K562 (cell line): ENCODE results near the gene FETUB.

Experiments used
- MAZ ChIP-seq, 2 experiments: fragments of 450-650 bp in 1 of 2; sonication (generic) in 1 of 2; formaldehyde crosslinking; IDR thresholded peaks in 1 of 2; conservative IDR thresholded peaks in 1 of 2; 2 replicates each; pipeline versions ENCODE4 v1.4.0 to v1.5.0; 2020; ENCODE audit warnings: mild to moderate bottlenecking in 1 of 2, missing genetic modification reagents in 1 of 2
- POLR2AphosphoS5 ChIP-seq: IDR thresholded peaks from 2 replicates; pipeline ENCODE4 v1.6.1; 2011; ENCODE audit warnings: mild to moderate bottlenecking, low read depth, low read length, moderate library complexity; ENCODE audit not compliant: control insufficient read depth, insufficient read depth
- SMAD1 ChIP-seq: fragments of 150-350 bp; IDR thresholded peaks from 2 replicates; pipeline ENCODE4 v1.6.1; 2014; ENCODE audit warnings: low read length, low read depth; ENCODE audit not compliant: partially characterized antibody
- TF ChIP-seq, protein P1 (sequence below): fragments of 450-650 bp; formaldehyde crosslinking; IDR thresholded peaks from 2 replicates; pipeline ENCODE4 v1.4.0; 2020; ENCODE audit warnings: mild to moderate bottlenecking, mixed read lengths
- TF ChIP-seq, protein P2 (sequence below), 2 experiments: fragments of 450-650 bp; formaldehyde crosslinking in 1 of 2; IDR thresholded peaks; 2 replicates each; pipeline versions ENCODE4 v1.4.0 to v1.6.1; 2014 to 2020; ENCODE audit warnings: mild to moderate bottlenecking in 2 of 2, borderline replicate concordance in 1 of 2, low read depth in 1 of 2
- TF ChIP-seq, protein P3 (sequence below): fragments of 200-400 bp; formaldehyde crosslinking; IDR thresholded peaks from 2 replicates; pipeline ENCODE4 v1.6.1; 2017; ENCODE audit warnings: mild to moderate bottlenecking, low read depth, low read length, moderate library complexity

DNA sequence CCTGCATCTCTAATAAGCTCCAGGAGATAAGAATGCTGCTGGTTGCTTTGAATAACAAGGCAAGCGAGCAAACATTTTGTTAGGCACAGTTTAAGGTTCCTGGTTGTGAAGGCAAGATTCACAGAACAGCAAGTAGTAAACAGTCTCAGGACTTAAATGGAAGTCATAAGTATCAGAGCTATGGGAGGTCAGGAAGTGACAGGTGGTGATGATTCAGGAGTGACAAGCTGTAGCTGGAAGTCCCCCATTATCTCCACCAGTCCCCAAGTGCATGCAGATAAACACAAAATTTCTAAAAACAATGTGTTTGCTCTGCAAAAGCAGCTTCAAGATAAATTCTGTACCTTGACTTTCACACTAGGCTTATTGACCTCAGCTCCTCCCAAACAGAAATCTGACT lies 3.3 kb downstream of the FETUB start:
- TF ChIP-seq SMAD1 (no peak), POLR2AphosphoS5 (no peak), MAZ (CRISPR knock-in tag; conservative IDR thresholded peaks at IDR 0.05 in 1 of 2, IDR thresholded peaks at IDR 0.05 in 1 of 2) (no peak)
- TF ChIP-seq, protein P1, sequence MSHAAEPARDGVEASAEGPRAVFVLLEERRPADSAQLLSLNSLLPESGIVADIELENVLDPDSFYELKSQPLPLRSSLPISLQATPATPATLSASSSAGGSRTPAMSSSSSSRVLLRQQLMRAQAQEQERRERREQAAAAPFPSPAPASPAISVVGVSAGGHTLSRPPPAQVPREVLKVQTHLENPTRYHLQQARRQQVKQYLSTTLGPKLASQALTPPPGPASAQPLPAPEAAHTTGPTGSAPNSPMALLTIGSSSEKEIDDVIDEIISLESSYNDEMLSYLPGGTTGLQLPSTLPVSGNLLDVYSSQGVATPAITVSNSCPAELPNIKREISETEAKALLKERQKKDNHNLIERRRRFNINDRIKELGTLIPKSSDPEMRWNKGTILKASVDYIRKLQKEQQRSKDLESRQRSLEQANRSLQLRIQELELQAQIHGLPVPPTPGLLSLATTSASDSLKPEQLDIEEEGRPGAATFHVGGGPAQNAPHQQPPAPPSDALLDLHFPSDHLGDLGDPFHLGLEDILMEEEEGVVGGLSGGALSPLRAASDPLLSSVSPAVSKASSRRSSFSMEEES (CRISPR knock-in tag): no peak
- TF ChIP-seq, protein P2, sequence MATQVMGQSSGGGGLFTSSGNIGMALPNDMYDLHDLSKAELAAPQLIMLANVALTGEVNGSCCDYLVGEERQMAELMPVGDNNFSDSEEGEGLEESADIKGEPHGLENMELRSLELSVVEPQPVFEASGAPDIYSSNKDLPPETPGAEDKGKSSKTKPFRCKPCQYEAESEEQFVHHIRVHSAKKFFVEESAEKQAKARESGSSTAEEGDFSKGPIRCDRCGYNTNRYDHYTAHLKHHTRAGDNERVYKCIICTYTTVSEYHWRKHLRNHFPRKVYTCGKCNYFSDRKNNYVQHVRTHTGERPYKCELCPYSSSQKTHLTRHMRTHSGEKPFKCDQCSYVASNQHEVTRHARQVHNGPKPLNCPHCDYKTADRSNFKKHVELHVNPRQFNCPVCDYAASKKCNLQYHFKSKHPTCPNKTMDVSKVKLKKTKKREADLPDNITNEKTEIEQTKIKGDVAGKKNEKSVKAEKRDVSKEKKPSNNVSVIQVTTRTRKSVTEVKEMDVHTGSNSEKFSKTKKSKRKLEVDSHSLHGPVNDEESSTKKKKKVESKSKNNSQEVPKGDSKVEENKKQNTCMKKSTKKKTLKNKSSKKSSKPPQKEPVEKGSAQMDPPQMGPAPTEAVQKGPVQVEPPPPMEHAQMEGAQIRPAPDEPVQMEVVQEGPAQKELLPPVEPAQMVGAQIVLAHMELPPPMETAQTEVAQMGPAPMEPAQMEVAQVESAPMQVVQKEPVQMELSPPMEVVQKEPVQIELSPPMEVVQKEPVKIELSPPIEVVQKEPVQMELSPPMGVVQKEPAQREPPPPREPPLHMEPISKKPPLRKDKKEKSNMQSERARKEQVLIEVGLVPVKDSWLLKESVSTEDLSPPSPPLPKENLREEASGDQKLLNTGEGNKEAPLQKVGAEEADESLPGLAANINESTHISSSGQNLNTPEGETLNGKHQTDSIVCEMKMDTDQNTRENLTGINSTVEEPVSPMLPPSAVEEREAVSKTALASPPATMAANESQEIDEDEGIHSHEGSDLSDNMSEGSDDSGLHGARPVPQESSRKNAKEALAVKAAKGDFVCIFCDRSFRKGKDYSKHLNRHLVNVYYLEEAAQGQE (IDR thresholded peaks at IDR 0.05; ENCODE audit: borderline replicate concordance): no peak
- TF ChIP-seq, protein P2 (CRISPR knock-in tag; IDR thresholded peaks at IDR 0.05; ENCODE audit: low read depth): no peak
- TF ChIP-seq, protein P3, sequence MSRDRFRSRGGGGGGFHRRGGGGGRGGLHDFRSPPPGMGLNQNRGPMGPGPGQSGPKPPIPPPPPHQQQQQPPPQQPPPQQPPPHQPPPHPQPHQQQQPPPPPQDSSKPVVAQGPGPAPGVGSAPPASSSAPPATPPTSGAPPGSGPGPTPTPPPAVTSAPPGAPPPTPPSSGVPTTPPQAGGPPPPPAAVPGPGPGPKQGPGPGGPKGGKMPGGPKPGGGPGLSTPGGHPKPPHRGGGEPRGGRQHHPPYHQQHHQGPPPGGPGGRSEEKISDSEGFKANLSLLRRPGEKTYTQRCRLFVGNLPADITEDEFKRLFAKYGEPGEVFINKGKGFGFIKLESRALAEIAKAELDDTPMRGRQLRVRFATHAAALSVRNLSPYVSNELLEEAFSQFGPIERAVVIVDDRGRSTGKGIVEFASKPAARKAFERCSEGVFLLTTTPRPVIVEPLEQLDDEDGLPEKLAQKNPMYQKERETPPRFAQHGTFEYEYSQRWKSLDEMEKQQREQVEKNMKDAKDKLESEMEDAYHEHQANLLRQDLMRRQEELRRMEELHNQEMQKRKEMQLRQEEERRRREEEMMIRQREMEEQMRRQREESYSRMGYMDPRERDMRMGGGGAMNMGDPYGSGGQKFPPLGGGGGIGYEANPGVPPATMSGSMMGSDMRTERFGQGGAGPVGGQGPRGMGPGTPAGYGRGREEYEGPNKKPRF: no peak
